SIG-M5 (cell line): ENCODE measurements around the gene OSBPL7.

Source experiments
- DNase-seq: peaks from one replicate; lab custom pipeline; 2025; lab: John Stamatoyannopoulos, UW

OSBPL7 gene

GRCh38 chr17:47821424-47822391 lies at the start of gene OSBPL7:
Gene OSBPL7, minus strand, starts transcription at chr17:47821794. Its CDS starts 1,516 bp downstream, at chr17:47820278.
- peak; percentile 68 for DNase-seq

- no peak for DNase-seq
These were observed 49.5 kb upstream of the OSBPL7 start for GRCh38 chr17:47871048-47871447.

- DNase-seq, result no peak
These were observed 48.5 kb upstream of the OSBPL7 start for GRCh38 chr17:47870056-47870455.

GRCh38 chr17:47869114-47869513 lies 47.5 kb upstream of the OSBPL7 start:
- no peak for DNase-seq

- no peak for DNase-seq
These were observed 46.4 kb upstream of the OSBPL7 start for GRCh38 chr17:47867813-47868533.

GRCh38 chr17:47866941-47867340 lies 45.3 kb upstream of the OSBPL7 start:
- DNase-seq, result no peak

- no peak for DNase-seq
These were observed 43.2 kb upstream of the OSBPL7 start for GRCh38 chr17:47864791-47865216.

- DNase-seq, result no peak
These were observed 41.2 kb upstream of the OSBPL7 start for GRCh38 chr17:47862621-47863440.

- no peak for DNase-seq
These were observed 38.8 kb upstream of the OSBPL7 start for GRCh38 chr17:47860386-47860785.

- no peak for DNase-seq
These were observed 36.2 kb upstream of the OSBPL7 start for GRCh38 chr17:47857551-47858455.

- no peak for DNase-seq
These were observed 35.2 kb upstream of the OSBPL7 start for GRCh38 chr17:47856830-47857229.

- no peak for DNase-seq
These were observed 34.1 kb upstream of the OSBPL7 start for GRCh38 chr17:47855737-47856136.

- DNase-seq, result no peak
These were observed 32.0 kb upstream of the OSBPL7 start for GRCh38 chr17:47853616-47854015.

GRCh38 chr17:47852113-47852949 lies 30.7 kb upstream of the OSBPL7 start:
- DNase-seq, result no peak

- no peak for DNase-seq
These were observed 30.1 kb upstream of the OSBPL7 start for GRCh38 chr17:47851764-47852112.

- no peak for DNase-seq
These were observed 29.3 kb upstream of the OSBPL7 start, which contains the start of gene SP6 for GRCh38 chr17:47850692-47851573. Gene SP6, minus strand, starts transcription at chr17:47851163. Its CDS starts 2,734 bp downstream, at chr17:47848429.

- no peak for DNase-seq
These were observed 28.7 kb upstream of the OSBPL7 start for GRCh38 chr17:47850373-47850691.

- no peak for DNase-seq
These were observed 26.6 kb upstream of the OSBPL7 start for GRCh38 chr17:47848198-47848513.
